ENCODE measurements around the gene SLC66A1.

SLC66A1 gene

GRCh38 chr1:19370453-19371170 is 58.5 kb downstream of the SLC66A1 start:
- no peaks in the 10 kb centered on the region for H3K9me3 ChIP-seq (replicated peaks in 1 of 2; ENCODE audit: control insufficient read depth in 2 of 2, insufficient read depth in 1 of 2, low read depth in 1 of 2, low read length in 2 of 2)
- no peak overlapping the region for H3K23ac ChIP-seq (ENCODE audit: low read depth, low read length, poor library complexity)

GRCh38 chr1:19371226-19372135 is 59.4 kb downstream of the SLC66A1 start:
- Histone ChIP-seq H3K4me2 (ENCODE audit: insufficient read depth, low read length, poor library complexity, severe bottlenecking) (no peak overlapping the region), H2BK15ac (ENCODE audit: low read length) (no peak overlapping the region), H3K18ac (ENCODE audit: low read length) (no peak overlapping the region), H2BK120ac (ENCODE audit: low read depth, low read length) (peak overlapping the region; percentile 9), H2AK5ac (ENCODE audit: low read depth, low read length) (no peak overlapping the region), H2BK5ac (ENCODE audit: low read length) (no peak overlapping the region), H3K4me3 (ENCODE audit: low read length in 2 of 2) (no peak overlapping the region), H3K14ac (ENCODE audit: low read length) (no peak overlapping the region), H3K9ac (ENCODE audit: low read depth, low read length, poor library complexity) (no peak overlapping the region), H3K36me3 (replicated peaks in 1 of 2; ENCODE audit: control insufficient read depth in 2 of 2, insufficient read depth in 2 of 2, low read length in 2 of 2) (peaks cover under 1 to 48% of the 10 kb centered on the region in 2 donors), H4K91ac (ENCODE audit: low read depth, low read length, poor library complexity) (no peak overlapping the region), H3K79me1 (ENCODE audit: low read depth, low read length) (peaks cover 16% of the 10 kb centered on the region), H3K23ac (ENCODE audit: low read depth, low read length, poor library complexity) (no peak overlapping the region), H3K27ac (replicated peaks; ENCODE audit: low read length) (no peak overlapping the region), H3K27me3 (ENCODE audit: control insufficient read depth in 3 of 3, insufficient read depth in 3 of 3, low read depth in 1 of 3, low read length in 3 of 3) (no peaks in the 10 kb centered on the region), H2AFZ (ENCODE audit: low read length) (no peak overlapping the region), H3K4me1 (ENCODE audit: control insufficient read depth in 2 of 2, insufficient read depth in 1 of 2, low read depth in 1 of 2, low read length in 2 of 2) (peaks cover 0 to 9% of the 10 kb centered on the region in 2 donors), H3K4ac (ENCODE audit: low read length) (no peak overlapping the region), H3K9me3 (replicated peaks in 1 of 2; ENCODE audit: control insufficient read depth in 2 of 2, insufficient read depth in 1 of 2, low read depth in 1 of 2, low read length in 2 of 2) (no peaks in the 10 kb centered on the region), H4K8ac (ENCODE audit: low read depth, low read length) (no peak overlapping the region), H2BK12ac (ENCODE audit: low read length) (no peak overlapping the region)
- no peak for DNase-seq (ENCODE audit: low spot score)
- no CpG with 5 or more reads among the region's 23 CpGs for WGBS, 2 donors (ENCODE audit: extremely low coverage in 2 of 2, insufficient read length in 2 of 2, insufficient replicate concordance in 1 of 2)

More at GRCh38 chr1:19370453-19371170, 58.5 kb downstream of the SLC66A1 start:
- Histone ChIP-seq H2AK5ac (ENCODE audit: low read depth, low read length) (no peak overlapping the region), H2BK12ac (ENCODE audit: low read length) (no peak overlapping the region), H3K36me3 (replicated peaks in 1 of 2; ENCODE audit: control insufficient read depth in 2 of 2, insufficient read depth in 2 of 2, low read length in 2 of 2) (peaks cover 0 to 39% of the 10 kb centered on the region in 2 donors), H3K27me3 (ENCODE audit: control insufficient read depth in 3 of 3, insufficient read depth in 3 of 3, low read depth in 1 of 3, low read length in 3 of 3) (no peaks in the 10 kb centered on the region), H3K27ac (replicated peaks; ENCODE audit: low read length) (no peak overlapping the region), H2AFZ (ENCODE audit: low read length) (no peak overlapping the region), H3K18ac (ENCODE audit: low read length) (no peak overlapping the region), H3K4ac (ENCODE audit: low read length) (no peak overlapping the region), H2BK5ac (ENCODE audit: low read length) (no peak overlapping the region), H4K91ac (ENCODE audit: low read depth, low read length, poor library complexity) (no peak overlapping the region), H3K4me3 (ENCODE audit: low read length in 2 of 2) (no peak overlapping the region), H3K14ac (ENCODE audit: low read length) (no peak overlapping the region), H4K8ac (ENCODE audit: low read depth, low read length) (no peak overlapping the region), H3K4me1 (ENCODE audit: control insufficient read depth in 2 of 2, insufficient read depth in 1 of 2, low read depth in 1 of 2, low read length in 2 of 2) (peaks cover 0 to 10% of the 10 kb centered on the region in 2 donors), H3K79me1 (ENCODE audit: low read depth, low read length) (peaks cover 16% of the 10 kb centered on the region), H3K9ac (ENCODE audit: low read depth, low read length, poor library complexity) (no peak overlapping the region), H2BK15ac (ENCODE audit: low read length) (no peak overlapping the region), H3K4me2 (ENCODE audit: insufficient read depth, low read length, poor library complexity, severe bottlenecking) (no peak overlapping the region), H2BK120ac (ENCODE audit: low read depth, low read length) (no peak overlapping the region)
- no peak for DNase-seq (ENCODE audit: low spot score)
- WGBS, 2 donors (ENCODE audit: extremely low coverage in 2 of 2, insufficient read length in 2 of 2, insufficient replicate concordance in 1 of 2) = no CpG with 5 or more reads among the region's 13 CpGs

- Histone ChIP-seq H3K79me1 (ENCODE audit: low read depth, low read length) (peaks cover 16% of the 10 kb centered on the region), H2AK5ac (ENCODE audit: low read depth, low read length) (no peak overlapping the region)
These were observed 60.0 kb downstream of the SLC66A1 start for GRCh38 chr1:19372136-19372514.

GRCh38 chr1:19372602-19373001 is 60.5 kb downstream of the SLC66A1 start:
- Histone ChIP-seq H3K4me1 (ENCODE audit: control insufficient read depth in 2 of 2, insufficient read depth in 1 of 2, low read depth in 1 of 2, low read length in 2 of 2) (peaks cover 0 to 2% of the 10 kb centered on the region in 2 donors), H2AK5ac (ENCODE audit: low read depth, low read length) (no peak overlapping the region), H3K4me2 (ENCODE audit: insufficient read depth, low read length, poor library complexity, severe bottlenecking) (no peak overlapping the region), H3K18ac (ENCODE audit: low read length) (no peak overlapping the region), H3K79me1 (ENCODE audit: low read depth, low read length) (peaks cover 13% of the 10 kb centered on the region), H4K91ac (ENCODE audit: low read depth, low read length, poor library complexity) (no peak overlapping the region), H2BK120ac (ENCODE audit: low read depth, low read length) (no peak overlapping the region), H4K8ac (ENCODE audit: low read depth, low read length) (no peak overlapping the region), H2BK12ac (ENCODE audit: low read length) (no peak overlapping the region), H3K4ac (ENCODE audit: low read length) (no peak overlapping the region), H2BK5ac (ENCODE audit: low read length) (no peak overlapping the region), H3K14ac (ENCODE audit: low read length) (no peak overlapping the region), H3K27me3 (ENCODE audit: control insufficient read depth in 3 of 3, insufficient read depth in 3 of 3, low read depth in 1 of 3, low read length in 3 of 3) (no peaks in the 10 kb centered on the region), H3K23ac (ENCODE audit: low read depth, low read length, poor library complexity) (no peak overlapping the region), H3K4me3 (ENCODE audit: low read length in 2 of 2) (no peak overlapping the region), H3K27ac (replicated peaks; ENCODE audit: low read length) (no peak overlapping the region), H2AFZ (ENCODE audit: low read length) (no peak overlapping the region), H3K36me3 (replicated peaks in 1 of 2; ENCODE audit: control insufficient read depth in 2 of 2, insufficient read depth in 2 of 2, low read length in 2 of 2) (peaks cover 4 to 59% of the 10 kb centered on the region in 2 donors), H2BK15ac (ENCODE audit: low read length) (no peak overlapping the region), H3K9me3 (replicated peaks in 1 of 2; ENCODE audit: control insufficient read depth in 2 of 2, insufficient read depth in 1 of 2, low read depth in 1 of 2, low read length in 2 of 2) (peaks cover 0 to 5% of the 10 kb centered on the region in 2 donors), H3K9ac (ENCODE audit: low read depth, low read length, poor library complexity) (no peak overlapping the region)
- WGBS, 2 donors (ENCODE audit: extremely low coverage in 2 of 2, insufficient read length in 2 of 2, insufficient replicate concordance in 1 of 2) = no CpG with 5 or more reads among the region's 7 CpGs
- no peak for DNase-seq (ENCODE audit: low spot score)

More at GRCh38 chr1:19372136-19372514, 60.0 kb downstream of the SLC66A1 start:
- H3K23ac ChIP-seq (ENCODE audit: low read depth, low read length, poor library complexity) = no peak overlapping the region
- no peak overlapping the region for H2BK12ac ChIP-seq (ENCODE audit: low read length)
- H2BK15ac ChIP-seq (ENCODE audit: low read length) = no peak overlapping the region
- no peak for DNase-seq (ENCODE audit: low spot score)
- no peak overlapping the region for H3K4ac ChIP-seq (ENCODE audit: low read length)
- H3K4me1 ChIP-seq (ENCODE audit: control insufficient read depth in 2 of 2, insufficient read depth in 1 of 2, low read depth in 1 of 2, low read length in 2 of 2) = peaks cover 0 to 3% of the 10 kb centered on the region in 2 donors
- H4K91ac ChIP-seq (ENCODE audit: low read depth, low read length, poor library complexity) = no peak overlapping the region
- H4K8ac ChIP-seq (ENCODE audit: low read depth, low read length) = no peak overlapping the region
- H3K27me3 ChIP-seq (ENCODE audit: control insufficient read depth in 3 of 3, insufficient read depth in 3 of 3, low read depth in 1 of 3, low read length in 3 of 3) = no peaks in the 10 kb centered on the region
- H3K36me3 ChIP-seq (replicated peaks in 1 of 2; ENCODE audit: control insufficient read depth in 2 of 2, insufficient read depth in 2 of 2, low read length in 2 of 2) = peaks cover 3 to 54% of the 10 kb centered on the region in 2 donors
- H2AFZ ChIP-seq (ENCODE audit: low read length) = no peak overlapping the region
- no peak overlapping the region for H2BK120ac ChIP-seq (ENCODE audit: low read depth, low read length)
- no peak overlapping the region for H3K18ac ChIP-seq (ENCODE audit: low read length)
- no peak overlapping the region for H3K27ac ChIP-seq (replicated peaks; ENCODE audit: low read length)
- no peak overlapping the region for H3K9ac ChIP-seq (ENCODE audit: low read depth, low read length, poor library complexity)
- no CpG with 5 or more reads among the region's 5 CpGs for WGBS, 2 donors (ENCODE audit: extremely low coverage in 2 of 2, insufficient read length in 2 of 2, insufficient replicate concordance in 1 of 2)
- H2BK5ac ChIP-seq (ENCODE audit: low read length) = no peak overlapping the region
- H3K4me3 ChIP-seq (ENCODE audit: low read length in 2 of 2) = no peak overlapping the region
- H3K14ac ChIP-seq (ENCODE audit: low read length) = no peak overlapping the region
- peaks cover 0 to 1% of the 10 kb centered on the region in 2 donors for H3K9me3 ChIP-seq (replicated peaks in 1 of 2; ENCODE audit: control insufficient read depth in 2 of 2, insufficient read depth in 1 of 2, low read depth in 1 of 2, low read length in 2 of 2)
- H3K4me2 ChIP-seq (ENCODE audit: insufficient read depth, low read length, poor library complexity, severe bottlenecking) = no peak overlapping the region
